ENCODE data around the gene BRCA1. TPM values are rescaled to one million over a fixed set of nuclear protein-coding genes. Genes with fewer than 3 reads are reported as not detected.
"Not testable (repeated sequence)": the region's sequence is repeated elsewhere in the genome, so short reads cannot be mapped to it uniquely, and the experiment has no call there.

The BRCA1 gene
- total RNA-seq, 1 donor from 2014 or later = 9.3 TPM

DNA sequence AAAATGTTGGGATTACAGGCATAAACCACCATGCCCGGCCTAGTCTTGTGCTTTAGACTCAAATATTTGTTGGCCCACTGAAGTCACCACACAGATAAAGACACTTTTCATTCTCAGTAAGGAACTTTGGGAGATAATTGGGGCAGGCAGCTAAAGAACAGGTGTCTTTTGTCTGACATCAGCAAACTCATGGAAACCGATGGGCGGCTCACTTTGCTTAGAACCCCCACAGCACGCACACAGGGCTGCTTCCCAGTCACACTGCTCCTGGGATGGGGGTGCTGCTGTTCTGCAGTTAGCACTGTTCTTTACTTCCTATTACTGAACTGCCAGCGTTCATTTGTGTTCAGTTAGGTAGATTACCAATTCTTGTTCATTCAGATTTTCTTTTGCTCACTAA, 18.0 kb upstream of the BRCA1 start:
- no peak for DNase-seq (ENCODE audit: low read depth)

DNA sequence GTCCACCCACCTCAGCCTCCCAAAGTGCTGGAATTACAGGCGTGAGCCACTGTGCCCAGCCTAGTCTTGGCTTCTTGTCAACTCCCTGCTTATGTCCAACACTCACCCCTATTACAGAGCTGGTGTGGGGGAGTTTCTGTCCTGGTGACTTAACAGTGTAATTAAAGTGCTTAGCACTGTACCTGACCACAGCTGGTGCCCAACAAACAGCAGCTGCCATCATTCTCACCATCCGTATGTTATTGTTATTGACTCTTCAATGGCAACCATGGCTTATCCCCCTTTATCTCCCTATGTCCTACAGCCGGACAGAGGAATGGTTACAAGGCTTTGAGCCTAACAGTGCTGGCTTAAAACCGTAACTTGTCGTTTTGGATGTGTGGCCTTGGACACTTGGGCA, 17.0 kb upstream of the BRCA1 start:
- no peaks in the 10 kb centered on the region for H3K36me3 ChIP-seq (ENCODE audit: control insufficient read depth, insufficient read depth, low read length)
- H3K27me3 ChIP-seq (ENCODE audit: control insufficient read depth, insufficient read depth, low read length) = no peaks in the 10 kb centered on the region
- TF ChIP-seq, protein P1, sequence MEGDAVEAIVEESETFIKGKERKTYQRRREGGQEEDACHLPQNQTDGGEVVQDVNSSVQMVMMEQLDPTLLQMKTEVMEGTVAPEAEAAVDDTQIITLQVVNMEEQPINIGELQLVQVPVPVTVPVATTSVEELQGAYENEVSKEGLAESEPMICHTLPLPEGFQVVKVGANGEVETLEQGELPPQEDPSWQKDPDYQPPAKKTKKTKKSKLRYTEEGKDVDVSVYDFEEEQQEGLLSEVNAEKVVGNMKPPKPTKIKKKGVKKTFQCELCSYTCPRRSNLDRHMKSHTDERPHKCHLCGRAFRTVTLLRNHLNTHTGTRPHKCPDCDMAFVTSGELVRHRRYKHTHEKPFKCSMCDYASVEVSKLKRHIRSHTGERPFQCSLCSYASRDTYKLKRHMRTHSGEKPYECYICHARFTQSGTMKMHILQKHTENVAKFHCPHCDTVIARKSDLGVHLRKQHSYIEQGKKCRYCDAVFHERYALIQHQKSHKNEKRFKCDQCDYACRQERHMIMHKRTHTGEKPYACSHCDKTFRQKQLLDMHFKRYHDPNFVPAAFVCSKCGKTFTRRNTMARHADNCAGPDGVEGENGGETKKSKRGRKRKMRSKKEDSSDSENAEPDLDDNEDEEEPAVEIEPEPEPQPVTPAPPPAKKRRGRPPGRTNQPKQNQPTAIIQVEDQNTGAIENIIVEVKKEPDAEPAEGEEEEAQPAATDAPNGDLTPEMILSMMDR (IDR thresholded peaks at IDR 0.05; ENCODE audit: insufficient read depth, low read length, poor library complexity, severe bottlenecking) = no peak
- no peak overlapping the region for H3K4me3 ChIP-seq (ENCODE audit: low read depth, low read length)
- DNase-seq (ENCODE audit: low read depth) = no peak

More for the DNA sequence above, 18.0 kb upstream of the BRCA1 start:
- TF ChIP-seq, protein P1 (IDR thresholded peaks at IDR 0.05; ENCODE audit: insufficient read depth, low read length, poor library complexity, severe bottlenecking) = no peak
- H3K4me3 ChIP-seq (ENCODE audit: low read depth, low read length) = no peak overlapping the region
- no peaks in the 10 kb centered on the region for H3K36me3 ChIP-seq (ENCODE audit: control insufficient read depth, insufficient read depth, low read length)
- H3K27me3 ChIP-seq (ENCODE audit: control insufficient read depth, insufficient read depth, low read length) = no peaks in the 10 kb centered on the region

DNA sequence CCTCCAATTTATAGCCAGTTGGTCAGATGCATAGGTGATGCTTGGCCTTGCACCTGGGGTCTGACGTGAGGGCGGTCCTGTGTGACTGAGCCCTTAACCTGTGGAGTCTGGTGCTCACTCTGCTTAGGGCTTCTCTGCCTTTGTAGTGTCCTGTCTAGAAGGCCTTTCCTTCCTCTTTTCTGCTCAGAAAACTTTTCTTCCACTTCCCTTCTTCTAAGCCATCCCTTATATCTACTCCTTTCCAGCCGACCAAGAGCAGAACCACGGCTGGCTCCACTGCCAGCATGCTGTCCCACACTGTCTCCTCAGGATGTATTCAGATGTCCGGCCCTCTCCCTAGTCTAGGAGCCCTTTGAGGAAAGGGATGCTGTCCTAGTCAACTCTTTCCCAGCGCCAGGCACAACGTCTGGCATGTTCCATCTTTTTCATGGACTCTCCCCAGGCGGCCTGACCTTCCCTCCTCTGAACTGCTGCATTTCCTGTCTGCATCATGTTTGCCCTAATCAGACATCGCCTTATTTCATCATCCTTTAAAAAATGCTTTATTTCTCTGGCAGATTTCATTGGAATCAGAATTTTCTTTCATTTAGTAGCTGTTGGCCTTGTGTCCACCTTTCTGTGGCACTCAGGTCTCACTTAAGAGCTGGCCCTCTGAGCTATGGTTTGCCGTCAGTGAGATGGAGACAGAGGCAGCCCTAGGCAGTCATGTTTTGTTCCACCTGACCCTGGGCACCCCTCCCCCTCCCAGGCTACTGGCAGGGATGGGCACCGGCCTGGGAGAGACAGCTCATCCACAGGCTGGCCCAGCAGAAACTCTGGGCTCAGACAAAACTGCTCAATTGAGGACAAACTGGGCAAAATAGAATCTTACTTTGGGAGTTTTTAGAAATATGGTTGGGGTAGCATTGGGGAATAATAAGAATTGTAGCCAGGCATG, 15.5 kb upstream of the BRCA1 start:
- Histone ChIP-seq H3K36me3 (ENCODE audit: control insufficient read depth, insufficient read depth, low read length) (no peaks in the 10 kb centered on the region), H3K4me3 (ENCODE audit: low read depth, low read length) (no peak overlapping the region), H3K27me3 (ENCODE audit: control insufficient read depth, insufficient read depth, low read length) (no peaks in the 10 kb centered on the region)
- TF ChIP-seq, protein P1 (IDR thresholded peaks at IDR 0.05; ENCODE audit: insufficient read depth, low read length, poor library complexity, severe bottlenecking) = no peak
- DNase-seq (ENCODE audit: low read depth) = no peak

DNA sequence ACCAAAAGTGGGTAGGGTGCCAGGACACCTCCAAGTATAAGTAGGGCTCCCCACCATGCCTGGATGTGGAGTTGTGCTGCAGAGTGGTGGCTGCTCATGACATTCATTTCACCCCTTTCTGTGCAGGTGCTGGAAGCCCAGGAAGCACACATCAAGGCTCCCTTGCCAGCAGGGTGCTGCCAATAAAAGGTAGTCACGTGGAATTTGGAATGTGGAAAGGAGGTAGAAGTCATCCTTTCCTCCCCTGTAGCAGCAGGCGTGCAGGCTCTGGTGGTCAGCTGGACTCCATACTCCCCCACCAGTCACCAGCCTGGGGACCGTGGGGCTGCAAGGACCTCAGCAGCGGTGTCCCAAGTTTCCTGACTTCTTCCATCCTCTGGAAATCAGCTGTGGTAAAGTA, 13.4 kb upstream of the BRCA1 start:
- H3K36me3 ChIP-seq (ENCODE audit: control insufficient read depth, insufficient read depth, low read length); DNase-seq (ENCODE audit: low read depth); H3K4me3 ChIP-seq (ENCODE audit: low read depth, low read length); H3K27me3 ChIP-seq (ENCODE audit: control insufficient read depth, insufficient read depth, low read length): not testable (repeated sequence)

DNA sequence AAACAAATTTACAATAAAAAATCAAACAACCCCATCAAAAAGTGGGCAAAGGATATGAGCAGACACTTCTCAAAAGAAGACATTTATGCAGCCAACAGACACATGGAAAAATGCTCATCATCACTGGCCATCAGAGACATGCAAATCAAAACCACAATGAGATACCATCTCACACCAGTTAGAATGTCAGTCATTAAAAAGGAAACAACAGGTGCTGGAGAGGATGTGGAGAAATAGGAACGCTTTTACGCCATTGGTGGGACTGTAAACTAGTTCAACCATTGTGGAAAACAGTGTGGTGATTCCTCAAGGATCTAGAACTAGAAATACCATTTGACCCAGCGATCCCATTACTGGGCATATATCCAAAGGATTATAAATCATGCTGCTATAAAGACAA, 11.4 kb upstream of the BRCA1 start:
- not testable (repeated sequence) for H3K36me3 ChIP-seq (ENCODE audit: control insufficient read depth, insufficient read depth, low read length); H3K4me3 ChIP-seq (ENCODE audit: low read depth, low read length); H3K27me3 ChIP-seq (ENCODE audit: control insufficient read depth, insufficient read depth, low read length); DNase-seq (ENCODE audit: low read depth)

DNA sequence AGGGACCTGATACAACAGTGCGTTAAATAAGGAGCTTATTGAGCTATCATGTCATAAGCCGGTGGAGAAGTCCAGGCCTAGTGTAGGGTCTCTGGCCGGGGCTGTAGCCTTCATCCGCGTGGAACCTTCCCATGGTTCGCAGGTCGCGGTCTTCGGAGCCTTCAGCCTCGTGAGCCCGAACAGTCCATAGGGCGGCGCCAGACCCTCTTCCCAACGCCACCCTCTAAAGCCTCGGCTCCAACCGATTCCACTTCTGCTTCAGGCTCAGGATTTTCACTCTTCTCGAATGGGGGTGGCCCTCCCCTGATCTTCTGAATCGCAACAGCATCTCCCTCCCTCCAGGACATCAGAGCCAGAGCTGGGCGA, 10.3 kb upstream of the BRCA1 start:
- TF ChIP-seq, protein P1 (IDR thresholded peaks at IDR 0.05; ENCODE audit: insufficient read depth, low read length, poor library complexity, severe bottlenecking) = no peak
- Histone ChIP-seq H3K36me3 (ENCODE audit: control insufficient read depth, insufficient read depth, low read length) (no peaks in the 10 kb centered on the region), H3K27me3 (ENCODE audit: control insufficient read depth, insufficient read depth, low read length) (no peaks in the 10 kb centered on the region), H3K4me3 (ENCODE audit: low read depth, low read length) (no peak overlapping the region)
- no peak for DNase-seq (ENCODE audit: low read depth)

All from kidney epithelial cell (primary cell).